ENCODE measurements around the gene IFNA8. TPM values are rescaled to one million over a fixed set of nuclear protein-coding genes. Genes with fewer than 3 reads are reported as not detected.

IFNA8 gene
- total RNA-seq, 1 experiment from 2014 or later: not detected

GRCh38 chr9:21455320-21455719 lies 46.4 kb downstream of the IFNA8 start:
- Histone ChIP-seq H3K27me3 (replicated peaks; ENCODE audit: insufficient read depth, low read depth, low read length, poor library complexity) (no peaks in the 10 kb centered on the region), H3K4me3 (ENCODE audit: low read depth, low read length, poor library complexity, severe bottlenecking) (no peak overlapping the region), H3K4me1 (ENCODE audit: insufficient read depth, low read length, poor library complexity, severe bottlenecking) (no peaks in the 10 kb centered on the region), H3K9me3 (ENCODE audit: low read depth, low read length, poor library complexity, severe bottlenecking) (no peaks in the 10 kb centered on the region), H3K36me3 (ENCODE audit: insufficient read depth, low read length, poor library complexity, severe bottlenecking) (no peaks in the 10 kb centered on the region), H3K27ac (ENCODE audit: low read depth, low read length, poor library complexity, severe bottlenecking) (no peak overlapping the region)
- no TSS peak for BruUV-seq (replicated peaks)
- ChIA-PET POLR2A (ENCODE audit: low non-redundant PET) (no interaction called here), CTCF (interaction anchor here (0.6 kb wide), 2 partner anchors 129 to 137 kb away, joined by 3 to 9 read pairs; no protein-coding TSS in a partner anchor)
- peak; percentile 41 for TF ChIP-seq CTCF (conservative IDR thresholded peaks at IDR 0.05; ENCODE audit: low read depth, low read length)
- no peak for TF ChIP-seq EZH2 (IDR thresholded peaks at IDR 0.05; ENCODE audit: borderline replicate concordance, low read depth, low read length, poor library complexity, severe bottlenecking)
- peak; percentile 1 for DNase-seq (ENCODE audit: low spot score)
- intact Hi-C loops (cut with micrococcal nuclease; ENCODE audit: unreplicated experiment): loop anchor here (5.0 kb wide), 1 partner anchor 138 kb away; no protein-coding TSS in a partner anchor

Other genes with a start within 250 kb of the IFNA8 start
- not detected in 2 replicates for gene IFNA21, start 242.5 kb upstream of the IFNA8 start, total RNA-seq (2021)
- gene IFNA4, start 221.5 kb upstream of the IFNA8 start, total RNA-seq (2021): not detected in 2 replicates
- gene IFNA7, start 206.9 kb upstream of the IFNA8 start, total RNA-seq (2021): not detected in 2 replicates
- not detected in 2 replicates for gene IFNA10, start 202.0 kb upstream of the IFNA8 start, total RNA-seq (2021)
- gene IFNA16, start 191.8 kb upstream of the IFNA8 start, total RNA-seq (2021): not detected in 2 replicates
- not detected in 2 replicates for gene IFNA17, start 180.9 kb upstream of the IFNA8 start, total RNA-seq (2021)
- gene IFNA14, start 169.1 kb upstream of the IFNA8 start, total RNA-seq (2021): not detected in 2 replicates
- gene IFNA5, start 103.8 kb upstream of the IFNA8 start, total RNA-seq (2021): not detected in 2 replicates
- 8.4 and 8.9 TPM in 2 replicates for gene KLHL9, start 73.7 kb upstream of the IFNA8 start, total RNA-seq (2021)
- not detected in 2 replicates for gene IFNA6, start 58.2 kb upstream of the IFNA8 start, total RNA-seq (2021)
- gene IFNA13, start 41.1 kb upstream of the IFNA8 start, total RNA-seq (2021): not detected in 2 replicates
- not detected in 2 replicates for gene IFNA2, start 23.7 kb upstream of the IFNA8 start, total RNA-seq (2021)
- gene IFNA1, start 31.3 kb downstream of the IFNA8 start, total RNA-seq (2021): not detected in 2 replicates
- not detected in 2 replicates for gene IFNE, start 73.2 kb downstream of the IFNA8 start, total RNA-seq (2021)